H1 (cell line): ENCODE measurements around the gene NXT1.

ENCODE experiments used
- EP300 ChIP-seq, 2 experiments: IDR thresholded peaks; 1 replicate in 1 of 2; 2 replicates in 1 of 2; pipeline ENCODE4 v1.6.1; 2011 to 2012; ENCODE audit warnings: low read depth in 2 of 2, low read length in 2 of 2, mild to moderate bottlenecking in 2 of 2, borderline replicate concordance in 1 of 2, inconsistent platforms in 1 of 2, moderate library complexity in 1 of 2
- JUND ChIP-seq: IDR thresholded peaks from 2 replicates; pipeline ENCODE4 v1.6.1; 2011; ENCODE audit warnings: mild to moderate bottlenecking, improper control_type of control experiment, low read length
- KDM1A ChIP-seq: fragments of 200-600, 300-600 bp; sonication (generic); IDR thresholded peaks from 2 replicates; pipeline ENCODE4 v1.7.1; 2016; ENCODE audit warnings: mild to moderate bottlenecking, low read length, borderline replicate concordance
- POLR2A ChIP-seq, 2 experiments: IDR thresholded peaks; 1 replicate in 1 of 2; 2 replicates in 1 of 2; pipeline ENCODE4 v1.6.1; 2011; ENCODE audit warnings: low read depth in 2 of 2, low read length in 2 of 2, mild to moderate bottlenecking in 2 of 2; ENCODE audit errors: control extremely low read depth in 1 of 2
- POLR2AphosphoS5 ChIP-seq: IDR thresholded peaks from 2 replicates; pipeline ENCODE4 v1.6.1; 2011; ENCODE audit warnings: low read depth, low read length
- SIX5 ChIP-seq: IDR thresholded peaks from 2 replicates; pipeline ENCODE4 v1.6.1; 2011; ENCODE audit warnings: mild to moderate bottlenecking, low read depth, low read length
- TAF1 ChIP-seq: IDR thresholded peaks from 2 replicates; pipeline ENCODE4 v1.6.1; 2011; ENCODE audit warnings: mild to moderate bottlenecking, low read depth, low read length
- ZNF274 ChIP-seq: IDR thresholded peaks from 2 replicates; pipeline ENCODE4 v1.7.0; 2012; ENCODE audit warnings: low read length, borderline replicate concordance; ENCODE audit errors: extremely low read depth
- TF ChIP-seq, protein P1 (sequence below): IDR thresholded peaks from 2 replicates; pipeline ENCODE4 v1.6.1; 2011; ENCODE audit warnings: low read length, improper control_type of control experiment
- TF ChIP-seq, protein P2 (sequence below), 3 experiments: IDR thresholded peaks; 1 replicate in 2 of 3; 2 replicates in 1 of 3; pipeline versions ENCODE4 v1.5.1 to v1.6.1; 2011; ENCODE audit warnings: low read length in 3 of 3, mild to moderate bottlenecking in 3 of 3, inconsistent platforms in 2 of 3, low read depth in 1 of 3, moderate library complexity in 1 of 3; ENCODE audit not compliant: insufficient read depth in 1 of 3; ENCODE audit errors: control extremely low read depth in 1 of 3
- TF ChIP-seq, protein P3 (sequence below): IDR thresholded peaks from 2 replicates; pipeline ENCODE4 v1.6.1; 2012; ENCODE audit warnings: inconsistent platforms

DNA sequence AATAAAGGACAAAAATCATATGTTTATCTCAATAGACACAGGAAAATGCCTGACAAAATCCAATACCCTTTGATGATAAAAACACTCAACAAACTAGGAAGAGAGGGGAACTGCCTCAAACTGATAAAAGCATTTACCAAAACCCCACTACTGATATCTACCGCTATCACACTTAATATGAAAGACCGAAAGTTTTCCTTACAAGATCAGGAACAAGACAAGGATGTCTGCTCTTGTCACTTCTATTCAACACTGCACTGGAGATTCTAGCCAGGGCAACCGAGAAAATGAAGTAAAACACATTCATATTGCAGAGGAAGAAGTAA lies 36.5 kb downstream of the NXT1 start:
- TF ChIP-seq TAF1 (no peak), ZNF274 (no peak), SIX5 (no peak), KDM1A (no peak), POLR2AphosphoS5 (no peak), POLR2A (IDR thresholded peaks at IDR 0.05; ENCODE audit: control extremely low read depth in 1 of 2, low read depth in 2 of 2, low read length in 2 of 2) (no peak), JUND (no peak), EP300 (IDR thresholded peaks at IDR 0.05; ENCODE audit: borderline replicate concordance in 1 of 2, low read depth in 2 of 2, low read length in 2 of 2) (no peak)
- TF ChIP-seq, protein P1, sequence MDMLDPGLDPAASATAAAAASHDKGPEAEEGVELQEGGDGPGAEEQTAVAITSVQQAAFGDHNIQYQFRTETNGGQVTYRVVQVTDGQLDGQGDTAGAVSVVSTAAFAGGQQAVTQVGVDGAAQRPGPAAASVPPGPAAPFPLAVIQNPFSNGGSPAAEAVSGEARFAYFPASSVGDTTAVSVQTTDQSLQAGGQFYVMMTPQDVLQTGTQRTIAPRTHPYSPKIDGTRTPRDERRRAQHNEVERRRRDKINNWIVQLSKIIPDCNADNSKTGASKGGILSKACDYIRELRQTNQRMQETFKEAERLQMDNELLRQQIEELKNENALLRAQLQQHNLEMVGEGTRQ, result no peak
- TF ChIP-seq, protein P2, sequence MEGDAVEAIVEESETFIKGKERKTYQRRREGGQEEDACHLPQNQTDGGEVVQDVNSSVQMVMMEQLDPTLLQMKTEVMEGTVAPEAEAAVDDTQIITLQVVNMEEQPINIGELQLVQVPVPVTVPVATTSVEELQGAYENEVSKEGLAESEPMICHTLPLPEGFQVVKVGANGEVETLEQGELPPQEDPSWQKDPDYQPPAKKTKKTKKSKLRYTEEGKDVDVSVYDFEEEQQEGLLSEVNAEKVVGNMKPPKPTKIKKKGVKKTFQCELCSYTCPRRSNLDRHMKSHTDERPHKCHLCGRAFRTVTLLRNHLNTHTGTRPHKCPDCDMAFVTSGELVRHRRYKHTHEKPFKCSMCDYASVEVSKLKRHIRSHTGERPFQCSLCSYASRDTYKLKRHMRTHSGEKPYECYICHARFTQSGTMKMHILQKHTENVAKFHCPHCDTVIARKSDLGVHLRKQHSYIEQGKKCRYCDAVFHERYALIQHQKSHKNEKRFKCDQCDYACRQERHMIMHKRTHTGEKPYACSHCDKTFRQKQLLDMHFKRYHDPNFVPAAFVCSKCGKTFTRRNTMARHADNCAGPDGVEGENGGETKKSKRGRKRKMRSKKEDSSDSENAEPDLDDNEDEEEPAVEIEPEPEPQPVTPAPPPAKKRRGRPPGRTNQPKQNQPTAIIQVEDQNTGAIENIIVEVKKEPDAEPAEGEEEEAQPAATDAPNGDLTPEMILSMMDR (IDR thresholded peaks at IDR 0.05; ENCODE audit: control extremely low read depth in 1 of 3, insufficient read depth in 1 of 3, low read depth in 1 of 3, low read length in 3 of 3), result no peak
- TF ChIP-seq, protein P3, sequence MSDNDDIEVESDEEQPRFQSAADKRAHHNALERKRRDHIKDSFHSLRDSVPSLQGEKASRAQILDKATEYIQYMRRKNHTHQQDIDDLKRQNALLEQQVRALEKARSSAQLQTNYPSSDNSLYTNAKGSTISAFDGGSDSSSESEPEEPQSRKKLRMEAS, result no peak
